B cell (primary cell): ENCODE results near the gene AMZ1.

ENCODE experiments used
- CTCF ChIP-seq: fragments of 200-600 bp; IDR thresholded peaks from one replicate; pipeline ENCODE4 v1.8.0; 2022; ENCODE audit warnings: antibody characterized with exemption, mild to moderate bottlenecking
- EZH2 ChIP-seq: IDR thresholded peaks from 2 replicates; pipeline ENCODE4 v1.6.1; 2012; ENCODE audit warnings: borderline replicate concordance, low read depth, mild to moderate bottlenecking, moderate library complexity, low read length; ENCODE audit not compliant: insufficient read depth, poor library complexity, severe bottlenecking

DNA sequence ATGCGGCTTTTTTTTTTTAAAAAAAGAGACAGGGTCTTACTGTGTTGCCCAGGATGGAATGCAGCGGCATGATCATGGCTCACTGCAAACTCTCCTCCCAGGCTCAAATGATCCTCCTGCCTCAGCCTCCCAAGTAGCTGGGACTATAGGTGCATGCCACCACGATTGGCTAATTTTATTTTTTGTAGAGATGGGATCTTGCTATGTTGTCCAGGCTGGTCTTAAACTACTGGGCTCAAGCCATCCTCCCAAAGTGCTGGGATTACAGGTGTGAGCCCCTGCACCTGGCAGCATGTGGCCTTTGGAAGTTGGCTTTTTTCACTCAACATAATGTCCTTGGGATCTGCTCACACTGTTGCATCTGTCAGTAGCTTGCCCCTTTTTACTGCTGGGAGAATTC, 65.1 kb downstream of the AMZ1 start:
- TF ChIP-seq CTCF (no peak), EZH2 (no peak)
